Measurements from ENCODE around the gene FXYD7. TPM values are rescaled to one million over a fixed set of nuclear protein-coding genes. Genes with fewer than 3 reads are reported as not detected.
A peak's percentile ranks its signal among the peaks of the same experiment; 100 is the strongest.

FXYD7 gene
- total and polyA plus RNA-seq, 9 of the 15 experiments (the other 6 are each of a cell fraction or from before 2014, with no cell fraction given) = 0.10 to 0.80 (median 0.31) TPM; not detected in 3

DNA sequence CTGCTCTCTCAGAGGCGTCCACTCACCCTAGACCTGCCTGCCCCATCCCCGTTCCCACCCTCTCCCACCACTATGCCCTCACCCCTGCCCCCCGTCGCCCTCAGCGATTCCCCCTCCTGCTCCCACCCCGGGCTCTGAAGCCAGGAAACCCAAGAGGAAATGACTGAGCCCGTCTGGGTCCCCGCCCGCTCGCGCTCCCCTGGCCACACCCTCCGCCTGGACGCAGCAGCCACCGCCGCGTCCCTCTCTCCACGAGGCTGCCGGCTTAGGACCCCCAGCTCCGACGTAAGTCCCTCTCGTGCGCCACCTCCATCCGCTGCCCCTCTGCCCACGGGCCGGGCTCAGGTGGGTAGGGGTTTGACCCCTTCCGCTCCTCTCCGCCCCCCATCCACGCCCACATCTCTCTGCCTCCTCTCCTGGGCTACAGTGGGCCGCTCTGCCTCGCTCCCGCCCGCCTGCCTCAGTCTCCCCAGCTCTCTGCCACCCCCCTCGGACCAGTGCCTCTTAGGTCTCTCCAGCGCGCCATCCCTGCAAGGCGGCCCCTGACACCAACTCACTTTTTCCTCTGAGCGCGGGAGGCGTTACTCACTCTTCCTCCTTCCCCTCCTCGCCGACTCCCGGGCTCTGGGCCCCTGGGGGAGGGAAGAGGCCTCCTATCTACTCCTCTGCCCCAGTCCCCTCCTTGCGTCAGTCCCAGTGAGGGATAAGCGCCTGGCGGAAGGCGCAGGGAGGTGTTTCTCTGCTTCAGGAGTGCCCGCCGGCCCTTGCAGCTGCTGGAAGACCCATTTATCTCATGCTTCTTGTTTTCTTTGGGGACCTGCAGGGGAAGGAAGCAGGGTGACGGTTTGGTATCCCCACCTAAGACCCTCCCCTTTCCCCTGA, 11.7 kb downstream of the FXYD7 start, which contains the start of gene FXYD5 (continued):
- TF ChIP-seq USF2 (CRISPR knock-in tag; IDR thresholded peaks at IDR 0.05) (no peak), SMARCC2 (IDR thresholded peaks at IDR 0.05; ENCODE audit: low read depth) (peak; percentile 58; the same call in 1 of the 2 replicates), ELF1 (tag; IDR thresholded peaks at IDR 0.05) (no peak; the same call in 1 of the 2 replicates), TCF3 (CRISPR knock-in tag; IDR thresholded peaks at IDR 0.05) (no peak), GATAD2A (IDR thresholded peaks at IDR 0.05) (0 out of 2 replicates have a peak, but pooled peaks have one; percentile 50), ZNF395 (CRISPR knock-in tag; IDR thresholded peaks at IDR 0.05) (no peak; the same call in 1 of the 2 replicates)
- TF ChIP-seq, protein P1, sequence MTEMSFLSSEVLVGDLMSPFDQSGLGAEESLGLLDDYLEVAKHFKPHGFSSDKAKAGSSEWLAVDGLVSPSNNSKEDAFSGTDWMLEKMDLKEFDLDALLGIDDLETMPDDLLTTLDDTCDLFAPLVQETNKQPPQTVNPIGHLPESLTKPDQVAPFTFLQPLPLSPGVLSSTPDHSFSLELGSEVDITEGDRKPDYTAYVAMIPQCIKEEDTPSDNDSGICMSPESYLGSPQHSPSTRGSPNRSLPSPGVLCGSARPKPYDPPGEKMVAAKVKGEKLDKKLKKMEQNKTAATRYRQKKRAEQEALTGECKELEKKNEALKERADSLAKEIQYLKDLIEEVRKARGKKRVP (CRISPR knock-in tag; IDR thresholded peaks at IDR 0.05) = peak; percentile 67; the same call in 1 of the 2 replicates
- TF ChIP-seq, protein P2, sequence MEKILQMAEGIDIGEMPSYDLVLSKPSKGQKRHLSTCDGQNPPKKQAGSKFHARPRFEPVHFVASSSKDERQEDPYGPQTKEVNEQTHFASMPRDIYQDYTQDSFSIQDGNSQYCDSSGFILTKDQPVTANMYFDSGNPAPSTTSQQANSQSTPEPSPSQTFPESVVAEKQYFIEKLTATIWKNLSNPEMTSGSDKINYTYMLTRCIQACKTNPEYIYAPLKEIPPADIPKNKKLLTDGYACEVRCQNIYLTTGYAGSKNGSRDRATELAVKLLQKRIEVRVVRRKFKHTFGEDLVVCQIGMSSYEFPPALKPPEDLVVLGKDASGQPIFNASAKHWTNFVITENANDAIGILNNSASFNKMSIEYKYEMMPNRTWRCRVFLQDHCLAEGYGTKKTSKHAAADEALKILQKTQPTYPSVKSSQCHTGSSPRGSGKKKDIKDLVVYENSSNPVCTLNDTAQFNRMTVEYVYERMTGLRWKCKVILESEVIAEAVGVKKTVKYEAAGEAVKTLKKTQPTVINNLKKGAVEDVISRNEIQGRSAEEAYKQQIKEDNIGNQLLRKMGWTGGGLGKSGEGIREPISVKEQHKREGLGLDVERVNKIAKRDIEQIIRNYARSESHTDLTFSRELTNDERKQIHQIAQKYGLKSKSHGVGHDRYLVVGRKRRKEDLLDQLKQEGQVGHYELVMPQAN (IDR thresholded peaks at IDR 0.05; ENCODE audit: borderline replicate concordance) = peak; percentile 91
- TF ChIP-seq, protein P3, sequence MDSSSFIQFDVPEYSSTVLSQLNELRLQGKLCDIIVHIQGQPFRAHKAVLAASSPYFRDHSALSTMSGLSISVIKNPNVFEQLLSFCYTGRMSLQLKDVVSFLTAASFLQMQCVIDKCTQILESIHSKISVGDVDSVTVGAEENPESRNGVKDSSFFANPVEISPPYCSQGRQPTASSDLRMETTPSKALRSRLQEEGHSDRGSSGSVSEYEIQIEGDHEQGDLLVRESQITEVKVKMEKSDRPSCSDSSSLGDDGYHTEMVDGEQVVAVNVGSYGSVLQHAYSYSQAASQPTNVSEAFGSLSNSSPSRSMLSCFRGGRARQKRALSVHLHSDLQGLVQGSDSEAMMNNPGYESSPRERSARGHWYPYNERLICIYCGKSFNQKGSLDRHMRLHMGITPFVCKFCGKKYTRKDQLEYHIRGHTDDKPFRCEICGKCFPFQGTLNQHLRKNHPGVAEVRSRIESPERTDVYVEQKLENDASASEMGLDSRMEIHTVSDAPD (CRISPR knock-in tag; IDR thresholded peaks at IDR 0.05) = no peak
